Stimulated activated CD4-positive, alpha-beta T cell treated with anti-CD3 and anti-CD28 coated beads, Interleukin-4, amount 100 ng/mL, for 1 hour (primary cell): ENCODE results near the gene KIR3DL3.
"Not testable (repeated sequence)": the region's sequence is repeated elsewhere in the genome, so short reads cannot be mapped to it uniquely, and the experiment has no call there.

Experiments
- DNase-seq: peaks from one replicate; pipeline ENCODE4 v3.0.0-alpha.2; 2020

Gene KIR3DL3

GRCh38 chr19:54724142-54724541 is at the start of gene KIR3DL3:
Gene KIR3DL3, plus strand, starts transcription at chr19:54724442. Its CDS starts 55 bp downstream, at chr19:54724497.
- DNase-seq, result no peak

- DNase-seq, result not testable (repeated sequence)
Measured at GRCh38 chr19:54676210-54676834, 47.9 kb upstream of the KIR3DL3 start.

- no peak for DNase-seq
Measured at GRCh38 chr19:54677217-54677616, 47.0 kb upstream of the KIR3DL3 start.

GRCh38 chr19:54681596-54681995 is 42.6 kb upstream of the KIR3DL3 start:
- DNase-seq, result not testable (repeated sequence)

GRCh38 chr19:54682306-54682856 is 41.9 kb upstream of the KIR3DL3 start:
- no peak for DNase-seq

- DNase-seq, result no peak
Measured at GRCh38 chr19:54684527-54684926, 39.7 kb upstream of the KIR3DL3 start.

- DNase-seq, result no peak
Measured at GRCh38 chr19:54691582-54692297, 32.5 kb upstream of the KIR3DL3 start.

- no peak for DNase-seq
Measured at GRCh38 chr19:54692298-54692615, 32.0 kb upstream of the KIR3DL3 start.

- no peak for DNase-seq
Measured at GRCh38 chr19:54694648-54695047, 29.6 kb upstream of the KIR3DL3 start.

GRCh38 chr19:54696117-54696548 is 28.1 kb upstream of the KIR3DL3 start:
- no peak for DNase-seq

GRCh38 chr19:54696766-54697165 is 27.5 kb upstream of the KIR3DL3 start:
- no peak for DNase-seq

- DNase-seq, result not testable (repeated sequence)
Measured at GRCh38 chr19:54697716-54698115, 26.5 kb upstream of the KIR3DL3 start.

GRCh38 chr19:54704928-54705327 is 19.3 kb upstream of the KIR3DL3 start:
- no peak for DNase-seq

- no peak for DNase-seq
Measured at GRCh38 chr19:54707962-54708361, 16.3 kb upstream of the KIR3DL3 start.

- DNase-seq, result no peak
Measured at GRCh38 chr19:54708781-54709180, 15.5 kb upstream of the KIR3DL3 start.

GRCh38 chr19:54709212-54709948 is 14.9 kb upstream of the KIR3DL3 start:
- no peak for DNase-seq

- not testable (repeated sequence) for DNase-seq
Measured at GRCh38 chr19:54709956-54710355, 14.3 kb upstream of the KIR3DL3 start.

GRCh38 chr19:54724644-54725043 is 402 bp downstream of the KIR3DL3 start:
- no peak for DNase-seq

GRCh38 chr19:54725321-54725720 is 1.1 kb downstream of the KIR3DL3 start:
- no peak for DNase-seq

- no peak for DNase-seq
Measured at GRCh38 chr19:54727562-54727961, 3.3 kb downstream of the KIR3DL3 start.

- no peak for DNase-seq
Measured at GRCh38 chr19:54728167-54728566, 3.9 kb downstream of the KIR3DL3 start.

GRCh38 chr19:54729416-54730188 is 5.4 kb downstream of the KIR3DL3 start:
- DNase-seq, result no peak

GRCh38 chr19:54731191-54731590 is 6.9 kb downstream of the KIR3DL3 start:
- DNase-seq, result no peak
